OCI-LY3 (cell line): Measurements from ENCODE around the gene ITK.

ENCODE experiments used
- EZH2phosphoT487 ChIP-seq: fragments of 200-600 bp; shearing (Covaris generic); IDR thresholded peaks from 2 replicates; pipeline ENCODE4 v1.6.1; 2018; ENCODE audit warnings: antibody characterized with exemption, mixed run types, low read depth
- TF ChIP-seq, protein P1 (sequence below): fragments of 200-600, 300-600 bp; sonication (generic); IDR thresholded peaks from 2 replicates; pipeline ENCODE4 v1.5.1; 2014; ENCODE audit warnings: antibody characterized with exemption, low read length, low read depth

DNA sequence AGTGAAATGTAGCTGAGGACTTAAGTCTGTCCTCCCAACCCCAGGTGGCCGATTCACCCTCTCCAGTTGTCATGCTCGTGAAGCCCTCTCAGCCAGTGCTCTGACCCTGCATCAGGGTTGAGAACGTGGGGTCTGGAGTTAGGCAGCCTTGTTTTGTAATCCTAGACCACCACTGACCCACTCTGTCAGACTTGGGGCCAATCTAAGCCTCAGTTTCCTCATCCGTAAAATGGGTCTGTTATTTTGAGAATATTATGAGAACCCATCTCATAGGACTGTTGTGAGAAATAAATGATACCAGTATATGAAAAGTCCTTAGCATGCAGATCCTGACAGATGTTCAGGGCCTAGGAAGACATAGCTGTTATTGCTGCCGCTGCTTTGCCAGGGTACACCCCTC is 122.4 kb downstream of the ITK start:
- TF ChIP-seq, protein P1, sequence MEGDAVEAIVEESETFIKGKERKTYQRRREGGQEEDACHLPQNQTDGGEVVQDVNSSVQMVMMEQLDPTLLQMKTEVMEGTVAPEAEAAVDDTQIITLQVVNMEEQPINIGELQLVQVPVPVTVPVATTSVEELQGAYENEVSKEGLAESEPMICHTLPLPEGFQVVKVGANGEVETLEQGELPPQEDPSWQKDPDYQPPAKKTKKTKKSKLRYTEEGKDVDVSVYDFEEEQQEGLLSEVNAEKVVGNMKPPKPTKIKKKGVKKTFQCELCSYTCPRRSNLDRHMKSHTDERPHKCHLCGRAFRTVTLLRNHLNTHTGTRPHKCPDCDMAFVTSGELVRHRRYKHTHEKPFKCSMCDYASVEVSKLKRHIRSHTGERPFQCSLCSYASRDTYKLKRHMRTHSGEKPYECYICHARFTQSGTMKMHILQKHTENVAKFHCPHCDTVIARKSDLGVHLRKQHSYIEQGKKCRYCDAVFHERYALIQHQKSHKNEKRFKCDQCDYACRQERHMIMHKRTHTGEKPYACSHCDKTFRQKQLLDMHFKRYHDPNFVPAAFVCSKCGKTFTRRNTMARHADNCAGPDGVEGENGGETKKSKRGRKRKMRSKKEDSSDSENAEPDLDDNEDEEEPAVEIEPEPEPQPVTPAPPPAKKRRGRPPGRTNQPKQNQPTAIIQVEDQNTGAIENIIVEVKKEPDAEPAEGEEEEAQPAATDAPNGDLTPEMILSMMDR: no peak
- no peak for TF ChIP-seq EZH2phosphoT487
